ENCODE measurements around the gene RAB6B. TPM values are rescaled to one million over a fixed set of nuclear protein-coding genes. Genes with fewer than 3 reads are reported as not detected.
"Not testable (repeated sequence)": the region's sequence is repeated elsewhere in the genome, so short reads cannot be mapped to it uniquely, and the experiment has no call there.

Gene RAB6B
- total RNA-seq, 1 experiment from 2014 or later: 0.30 TPM

GRCh38 chr3:133824961-133825485 is 70.7 kb downstream of the RAB6B start:
- DNase-seq (ENCODE audit: extremely low read depth, low read depth): no peak

- DNase-seq (ENCODE audit: extremely low read depth, low read depth): peak; percentile 54
Measured at GRCh38 chr3:133821767-133822638, 73.7 kb downstream of the RAB6B start.

DNA sequence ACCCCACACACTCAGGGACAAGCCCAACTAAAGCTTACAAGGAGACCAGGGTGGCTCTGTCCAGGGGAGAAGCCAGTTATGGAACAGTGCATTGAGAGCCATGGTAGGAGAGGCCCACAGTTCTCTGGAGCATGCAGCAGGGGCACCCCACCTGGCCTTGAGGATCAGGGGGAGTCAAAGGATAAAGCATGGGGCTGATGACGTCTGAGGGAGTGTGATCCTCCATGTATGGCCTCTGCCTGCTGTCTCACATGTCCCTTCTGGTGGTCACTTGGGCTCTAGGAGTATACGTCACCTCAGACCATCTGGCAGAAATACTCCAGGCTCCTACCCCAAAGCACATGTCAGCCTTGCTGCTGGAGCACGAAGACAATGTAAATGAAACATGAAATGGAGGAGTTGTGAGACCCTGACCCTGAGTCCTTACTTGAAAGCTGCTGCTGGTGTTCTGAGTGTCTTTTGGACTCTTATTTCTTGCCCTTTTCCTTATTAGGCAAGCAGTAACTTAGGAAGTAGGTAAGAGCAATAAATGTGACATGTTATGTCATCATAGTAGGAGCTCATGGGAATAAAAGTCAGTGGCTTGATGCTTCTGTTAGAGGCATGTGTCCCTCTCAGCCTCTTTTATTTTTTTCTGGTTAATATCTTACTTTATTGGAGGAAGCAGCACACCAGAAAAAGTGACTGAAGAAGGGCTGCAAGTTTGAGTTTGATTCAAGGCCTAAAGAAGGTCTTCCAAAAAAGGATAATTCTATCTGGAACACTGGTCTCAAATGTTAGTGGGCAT is 74.6 kb downstream of the RAB6B start:
- DNase-seq (ENCODE audit: extremely low read depth, low read depth): no peak

DNA sequence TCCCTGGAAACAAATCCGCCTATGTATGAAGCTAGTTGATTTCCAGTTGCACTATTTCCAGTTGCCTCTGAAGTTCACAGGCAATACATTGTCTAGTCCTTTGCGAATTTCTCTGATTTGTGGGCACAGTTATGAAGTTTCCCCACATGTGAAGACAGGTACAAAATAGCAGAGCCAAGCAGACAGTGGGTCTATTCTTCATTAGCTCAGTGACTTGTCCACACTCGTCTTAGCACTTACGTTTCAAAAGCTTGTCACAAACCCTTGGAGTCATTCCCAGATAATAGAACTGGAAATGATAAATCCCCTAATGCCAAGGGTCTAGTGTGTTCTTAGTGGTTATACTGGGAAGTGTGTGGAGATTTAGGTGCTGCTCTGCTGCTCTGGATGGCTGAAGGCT is 75.6 kb downstream of the RAB6B start:
- no peak for DNase-seq (ENCODE audit: extremely low read depth, low read depth)

DNA sequence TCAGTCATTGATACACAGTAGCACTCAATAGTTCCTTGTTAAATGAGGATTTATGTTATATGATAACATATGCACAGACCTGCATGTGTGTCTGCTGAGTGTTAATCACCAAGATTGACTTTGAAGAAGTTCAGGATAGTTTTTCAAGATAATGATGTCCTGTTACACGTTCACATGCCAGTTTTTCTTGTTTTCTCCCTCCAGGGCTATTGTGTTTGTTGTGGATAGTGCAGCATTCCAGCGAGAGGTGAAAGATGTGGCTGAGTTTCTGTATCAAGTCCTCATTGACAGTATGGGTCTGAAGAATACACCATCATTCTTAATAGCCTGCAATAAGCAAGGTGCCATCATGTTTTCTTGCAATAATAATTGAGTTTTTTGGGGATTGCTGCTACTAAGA is 80.3 kb downstream of the RAB6B start:
- no peak for DNase-seq (ENCODE audit: extremely low read depth, low read depth)

GRCh38 chr3:133812872-133813271 is 82.8 kb downstream of the RAB6B start:
- DNase-seq (ENCODE audit: extremely low read depth, low read depth): no peak

DNA sequence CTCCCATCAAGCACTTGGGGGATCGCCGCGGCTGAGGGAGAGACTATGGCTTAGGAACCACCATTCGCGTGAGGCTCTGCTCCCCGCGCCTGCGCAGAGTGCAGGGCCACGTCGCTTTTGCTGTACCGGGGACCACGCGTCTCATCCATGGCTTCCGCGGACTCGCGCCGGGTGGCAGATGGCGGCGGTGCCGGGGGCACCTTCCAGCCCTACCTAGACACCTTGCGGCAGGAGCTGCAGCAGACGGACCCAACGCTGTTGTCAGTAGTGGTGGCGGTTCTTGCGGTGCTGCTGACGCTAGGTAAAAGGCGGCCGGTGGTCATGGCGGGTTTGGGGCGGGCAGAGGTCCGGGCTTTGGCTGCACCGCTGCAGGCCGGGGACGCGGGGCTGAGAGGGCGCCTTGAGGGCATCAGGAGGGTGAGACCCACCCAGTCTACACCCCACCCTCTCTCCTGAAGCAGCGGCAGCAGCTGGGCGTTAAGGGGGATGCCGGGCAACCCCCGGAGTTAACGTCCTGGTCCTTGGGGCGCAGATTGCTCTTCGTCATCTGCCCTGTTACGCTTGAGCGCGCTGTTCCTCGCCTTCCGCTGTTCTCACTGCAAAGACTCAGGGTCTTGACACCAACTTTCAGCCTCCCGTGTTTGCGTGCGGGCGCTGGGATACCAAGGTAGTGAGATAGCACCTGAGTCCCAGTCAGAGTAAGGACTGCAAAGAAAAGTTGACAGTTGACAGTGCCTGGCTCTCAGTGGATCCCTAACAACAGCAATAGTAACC is 89.8 kb downstream of the RAB6B start, which contains the start of gene SRPRB:
Gene SRPRB, plus strand, starts transcription at position 114 of the 774 bp plus-strand sequence. Its CDS starts 34 bp downstream, at position 148.
- DNase-seq (ENCODE audit: extremely low read depth, low read depth): peak; percentile 87

DNA sequence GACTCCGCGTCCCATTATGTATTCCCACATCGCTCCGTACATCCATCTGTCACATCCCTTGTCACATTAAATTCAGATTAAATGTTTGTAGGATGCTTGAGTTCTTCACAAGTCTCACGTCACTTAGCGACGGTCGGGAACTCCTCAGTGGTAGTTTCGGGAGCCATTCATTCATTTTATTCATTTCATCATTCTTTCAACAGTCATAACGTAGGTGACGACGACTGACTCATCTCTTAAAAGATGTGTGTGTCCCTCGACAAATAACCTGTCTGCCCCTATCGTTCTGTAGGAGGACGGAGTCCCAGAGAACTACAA is 90.3 kb downstream of the RAB6B start:
- DNase-seq (ENCODE audit: extremely low read depth, low read depth): no peak

GRCh38 chr3:133804896-133805295 is 90.8 kb downstream of the RAB6B start:
- no peak for DNase-seq (ENCODE audit: extremely low read depth, low read depth)

- no peak for DNase-seq (ENCODE audit: extremely low read depth, low read depth)
Measured at GRCh38 chr3:133803469-133803868, 92.2 kb downstream of the RAB6B start.

- no peak for DNase-seq (ENCODE audit: extremely low read depth, low read depth)
Measured at GRCh38 chr3:133799794-133800585, 95.7 kb downstream of the RAB6B start.

DNA sequence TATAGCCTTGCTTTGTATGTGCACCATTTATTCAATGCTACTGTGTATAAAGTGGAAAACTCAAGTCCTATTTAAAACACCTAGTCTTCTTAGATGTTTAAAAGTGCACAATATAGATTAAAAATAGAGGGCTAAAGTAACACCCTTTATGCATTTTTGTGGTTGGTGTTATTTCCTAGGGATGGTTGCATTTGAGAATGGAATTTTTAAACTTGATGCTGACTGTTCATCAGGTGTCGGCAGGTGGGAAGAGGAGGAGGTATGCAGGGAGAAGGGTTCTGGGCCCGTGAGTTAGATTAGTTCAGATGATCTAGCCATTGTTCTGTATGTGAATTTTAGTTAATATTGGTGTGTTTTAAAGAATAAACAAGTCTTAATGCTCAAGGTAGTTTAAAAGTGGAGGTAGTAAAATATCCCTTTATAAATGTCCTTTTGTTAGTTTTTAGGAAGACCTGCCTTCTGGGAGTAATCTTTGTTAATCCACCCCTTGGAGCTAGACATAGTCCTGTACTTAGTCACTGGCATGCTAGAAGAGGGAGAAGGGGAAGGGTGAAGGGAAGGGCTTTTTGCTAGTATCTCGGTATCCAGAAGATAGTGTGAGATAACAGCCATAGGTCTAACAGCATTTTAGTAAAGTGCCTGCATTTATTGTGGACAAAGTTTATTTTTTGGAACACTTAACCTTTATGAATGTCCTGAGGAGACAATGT is 98.1 kb downstream of the RAB6B start:
- no peak for DNase-seq (ENCODE audit: extremely low read depth, low read depth)

GRCh38 chr3:133792171-133792763 is 103.4 kb downstream of the RAB6B start:
- no peak for DNase-seq (ENCODE audit: extremely low read depth, low read depth)

GRCh38 chr3:133788024-133788423 is 107.7 kb downstream of the RAB6B start:
- no peak for DNase-seq (ENCODE audit: extremely low read depth, low read depth)

DNA sequence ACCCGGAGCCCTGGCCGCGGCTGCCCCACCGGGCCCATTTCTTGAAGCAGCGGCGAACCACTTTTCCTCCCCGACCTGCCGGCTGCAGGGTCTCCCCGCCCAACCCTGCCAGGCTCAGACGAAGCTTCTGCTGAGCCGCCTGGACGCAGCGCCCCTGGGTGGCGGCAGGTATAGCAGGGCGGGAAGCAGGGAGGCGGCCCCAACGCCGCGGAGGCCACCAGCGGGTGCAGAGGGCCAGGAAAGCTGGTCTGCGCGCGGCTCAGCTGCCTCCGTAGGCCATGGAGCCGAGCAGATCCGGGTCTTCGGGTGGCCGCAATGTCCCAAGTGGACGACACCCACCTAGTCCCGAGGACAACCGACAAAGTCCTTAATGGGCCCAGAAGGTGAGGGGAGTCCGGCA is 111.9 kb downstream of the RAB6B start:
- no peak for DNase-seq (ENCODE audit: extremely low read depth, low read depth)

DNA sequence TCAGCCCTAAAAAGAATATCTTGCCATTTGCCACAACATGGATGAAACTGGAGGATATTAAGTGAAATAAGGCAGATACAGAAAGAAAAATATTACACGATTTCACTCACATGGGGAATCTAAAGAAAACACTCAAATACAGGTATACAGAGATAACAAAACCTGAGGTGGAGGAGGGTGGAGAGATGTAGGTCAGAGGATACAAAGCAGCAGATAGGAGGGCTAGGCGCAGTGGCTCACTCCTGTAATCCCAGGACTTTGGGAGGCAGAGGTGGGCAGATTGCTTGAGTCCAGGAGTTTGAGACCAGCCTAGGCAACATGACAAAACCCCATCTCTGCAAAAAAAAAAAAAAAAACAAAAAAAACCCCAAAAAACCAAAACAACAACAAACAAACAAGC is 113.2 kb downstream of the RAB6B start:
- DNase-seq (ENCODE audit: extremely low read depth, low read depth): no peak

GRCh38 chr3:133781570-133781969 is 114.1 kb downstream of the RAB6B start:
- no peak for DNase-seq (ENCODE audit: extremely low read depth, low read depth)

- not testable (repeated sequence) for DNase-seq (ENCODE audit: extremely low read depth, low read depth)
Measured at GRCh38 chr3:133780756-133781155, 114.9 kb downstream of the RAB6B start.

DNA sequence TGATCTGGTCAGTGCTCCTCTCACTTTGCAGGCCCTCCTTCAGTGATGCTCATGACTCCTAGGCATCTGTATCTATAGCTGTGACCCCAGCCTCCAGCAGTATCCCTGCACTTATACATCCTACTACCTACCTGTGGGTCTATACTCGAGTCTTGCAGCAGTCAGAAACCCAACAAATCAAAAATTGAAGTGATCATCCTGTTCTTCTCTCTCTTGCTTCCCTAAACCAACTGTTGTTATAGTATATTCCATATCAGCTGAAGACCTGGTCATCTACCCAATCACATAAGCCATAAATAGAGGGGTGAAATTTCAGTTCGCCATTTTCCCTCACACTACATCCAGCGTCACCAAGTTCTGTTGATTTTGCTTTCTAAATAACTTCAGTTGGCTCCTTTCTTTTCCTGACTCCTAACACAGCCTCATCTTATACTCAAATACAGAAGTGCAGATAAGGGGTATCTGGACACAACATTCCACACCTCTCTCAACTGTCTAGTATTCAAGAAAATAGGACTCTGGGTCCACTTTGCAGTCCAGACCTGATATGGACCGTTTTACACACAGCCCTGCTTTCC is 116.0 kb downstream of the RAB6B start:
- DNase-seq (ENCODE audit: extremely low read depth, low read depth): no peak

Data from NCI-H460 (cell line).